HG03521 (cell line): ENCODE data around the gene MESD.
"Not testable (repeated sequence)": the region's sequence is repeated elsewhere in the genome, so short reads cannot be mapped to it uniquely, and the experiment has no call there.

Experiments
- ATAC-seq: cut with Tn5 transposase; IDR thresholded peaks from one replicate; pipeline ENCODE4 v1.9.1; 2021; ENCODE audit warnings: mild to moderate bottlenecking, moderate library complexity; ENCODE audit not compliant: unreplicated experiment

Gene MESD

DNA sequence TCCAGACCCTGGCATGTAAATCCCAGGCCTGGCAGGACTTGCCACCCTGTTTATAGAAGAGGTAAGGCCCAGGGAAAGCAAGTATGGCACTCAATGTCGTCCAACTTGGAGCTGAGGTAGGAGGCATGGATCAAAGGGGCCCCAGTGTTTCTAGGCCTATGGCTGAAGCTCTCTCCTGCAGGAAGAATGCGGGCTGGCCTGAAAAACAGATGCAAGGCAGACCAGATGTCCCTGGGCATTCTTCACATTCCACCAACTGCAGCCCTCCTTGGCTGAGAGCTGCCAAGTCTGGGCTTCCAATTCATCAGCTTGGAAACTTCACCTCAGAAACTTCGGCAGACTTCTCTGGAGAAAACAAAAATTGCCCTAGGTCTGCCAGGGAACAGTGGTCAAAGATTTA is 22.2 kb downstream of the MESD start:
- no peak for ATAC-seq

DNA sequence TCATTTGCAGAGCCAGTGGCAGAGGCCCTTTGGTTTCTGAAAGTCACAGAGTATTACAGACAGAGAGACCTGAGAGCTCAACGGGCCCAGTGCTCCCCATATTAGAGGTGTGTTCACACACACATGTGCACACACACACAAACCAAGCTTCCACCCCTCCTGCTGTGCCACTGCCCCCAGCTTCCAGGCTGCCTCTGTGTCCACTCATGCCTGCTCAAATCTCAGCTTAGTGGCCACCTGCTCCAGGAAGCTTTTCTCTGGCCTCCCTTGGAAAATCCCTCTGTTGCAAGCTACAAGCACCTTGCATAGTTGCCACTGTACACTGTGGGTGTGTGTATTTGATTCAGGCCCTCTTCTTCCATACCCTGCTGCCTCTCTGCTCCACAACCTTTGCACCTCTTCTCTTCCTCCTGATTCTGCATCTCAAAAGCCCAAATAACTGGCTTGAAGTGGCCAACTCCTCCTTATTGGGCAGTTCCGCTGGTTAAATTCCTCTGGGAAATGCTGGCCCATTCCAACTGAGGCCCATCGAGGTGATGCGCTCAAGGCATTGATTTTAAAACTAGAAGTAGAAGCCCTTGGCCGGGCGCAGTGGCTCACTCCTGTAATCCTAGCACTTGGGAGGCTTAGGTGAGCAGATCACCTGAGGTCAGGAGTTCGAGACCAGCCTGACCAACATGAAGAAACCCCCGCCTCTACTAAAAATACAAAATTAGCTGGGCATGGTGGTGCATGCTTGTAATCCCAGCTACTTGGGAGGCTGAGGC is 23.0 kb downstream of the MESD start:
- no peak for ATAC-seq

DNA sequence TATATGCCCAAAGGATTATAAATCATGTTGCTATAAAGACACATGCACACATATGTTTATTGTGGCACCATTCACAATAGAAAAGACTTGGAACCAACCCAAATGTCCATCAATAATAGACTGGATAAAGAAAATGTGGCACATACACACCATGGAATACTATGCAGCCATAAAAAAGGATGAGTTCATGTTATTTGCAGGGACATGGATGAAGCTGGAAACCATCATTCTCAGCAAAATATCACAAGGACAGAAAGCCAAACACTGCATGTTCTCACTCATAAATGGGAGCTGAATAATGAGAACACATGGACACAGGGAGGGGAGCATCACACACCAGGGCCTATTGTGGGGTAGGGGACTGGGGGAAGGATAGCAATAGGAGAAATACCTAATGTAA is 24.2 kb downstream of the MESD start:
- not testable (repeated sequence) for ATAC-seq

DNA sequence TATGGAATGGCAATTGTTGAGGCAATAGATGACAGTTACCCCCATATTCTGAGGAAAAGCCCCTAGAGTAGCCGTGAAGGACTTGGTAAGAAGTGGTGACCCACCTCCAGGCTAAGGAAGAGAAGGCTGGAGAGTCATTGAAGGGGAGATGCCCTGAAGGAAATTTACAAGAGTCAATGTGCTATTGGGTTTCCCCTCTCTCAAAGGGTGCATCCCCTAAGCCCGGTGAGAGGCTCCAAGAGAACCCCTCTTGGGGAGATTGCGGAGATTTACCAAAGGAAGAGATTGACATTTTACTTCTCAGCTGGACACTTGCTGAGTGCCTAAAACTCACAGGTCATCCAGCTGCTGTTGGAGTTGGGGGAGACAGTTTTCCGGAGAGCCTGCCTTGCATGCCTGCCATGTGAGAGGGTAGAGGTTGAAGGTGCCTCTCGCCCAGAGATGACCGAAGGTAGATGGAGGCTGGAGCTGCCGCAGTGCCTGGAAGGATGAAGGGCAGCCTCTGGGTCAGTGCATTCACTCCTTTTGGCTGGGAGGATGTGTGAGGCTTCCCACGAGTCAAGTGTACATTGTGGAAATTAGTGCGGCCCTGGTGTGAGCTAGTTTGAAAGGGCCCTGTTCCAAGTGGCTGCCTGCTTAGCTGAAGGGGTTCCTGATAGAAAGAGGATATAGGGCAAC is 30.7 kb downstream of the MESD start:
- ATAC-seq = no peak

DNA sequence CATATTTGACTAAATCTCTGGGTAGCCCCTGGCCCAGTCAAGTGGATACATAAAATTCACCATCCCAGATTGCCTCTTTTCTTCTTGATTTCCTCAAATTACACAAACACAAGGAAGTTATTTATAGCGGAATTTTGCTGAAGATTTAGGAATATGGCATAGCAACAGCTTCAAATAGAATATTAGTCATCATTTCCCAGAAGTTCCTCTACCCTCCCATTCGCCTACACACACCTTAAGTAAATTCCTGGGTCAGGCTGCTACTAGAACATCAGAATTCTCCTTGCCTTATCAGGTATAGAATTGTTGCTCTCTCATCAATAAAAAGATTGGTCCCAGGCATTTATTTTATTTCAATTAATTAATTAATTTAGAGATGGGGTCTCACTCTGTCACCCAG is 31.6 kb downstream of the MESD start:
- ATAC-seq = no peak

DNA sequence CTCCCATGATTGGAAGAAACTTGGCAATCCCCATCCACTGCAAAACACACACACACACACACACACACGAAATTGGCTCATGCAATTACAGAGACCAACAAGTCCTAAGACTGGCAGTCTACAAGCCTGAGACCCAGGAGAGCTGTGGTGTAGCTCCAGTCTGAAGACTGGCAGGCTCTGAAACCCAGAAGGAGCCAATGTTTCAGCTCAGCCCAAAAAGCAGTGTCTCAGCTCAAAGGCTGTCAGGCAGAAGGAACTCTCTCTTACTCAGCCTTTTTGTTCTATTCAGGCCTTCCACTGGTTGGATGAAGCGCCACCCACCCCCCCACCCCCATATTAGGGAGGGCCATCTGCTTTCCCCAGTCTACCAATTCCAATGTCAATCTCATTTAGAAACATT is 32.1 kb downstream of the MESD start:
- no peak for ATAC-seq

DNA sequence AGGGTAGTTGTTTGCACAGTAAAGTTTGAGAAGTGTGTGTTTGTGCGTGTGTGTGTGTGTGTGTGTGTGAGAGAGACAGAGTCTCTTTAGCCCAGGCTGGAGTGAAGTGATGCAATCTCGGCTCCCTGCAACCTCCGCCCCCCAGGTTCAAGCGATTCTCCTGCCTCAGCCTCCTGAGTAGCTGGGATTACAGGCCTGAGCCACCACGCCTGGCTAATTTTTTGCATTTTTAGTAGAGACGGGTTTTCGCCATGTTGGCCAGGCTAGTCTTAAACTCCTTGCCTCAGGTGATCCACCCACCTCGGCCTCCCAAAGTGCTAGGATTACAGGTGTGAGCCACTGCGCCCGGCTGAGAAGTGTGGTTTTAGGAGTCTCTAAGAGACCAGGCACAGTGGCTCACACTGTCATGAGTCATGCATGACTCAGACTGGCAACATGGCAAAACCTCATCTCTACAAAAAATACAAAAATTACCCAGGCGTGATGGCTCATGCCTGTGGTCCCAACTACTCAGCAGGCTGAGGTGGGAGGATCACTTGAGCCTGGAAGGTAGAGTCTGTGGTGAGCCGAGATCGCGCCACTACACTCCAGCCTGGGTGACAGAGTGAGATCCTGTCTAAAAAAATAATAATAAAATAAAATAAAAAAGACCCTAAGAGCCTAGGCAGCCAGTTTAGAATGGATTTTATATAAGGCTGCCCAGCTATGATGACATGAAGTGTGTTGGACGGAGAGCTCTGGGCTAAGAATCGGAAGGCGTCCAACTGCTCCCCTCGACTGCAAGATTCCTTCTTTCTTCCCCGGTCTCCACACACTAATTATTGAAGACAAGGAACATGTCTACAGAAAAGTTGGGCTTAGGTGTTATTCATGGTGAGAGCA is 33.8 kb downstream of the MESD start:
- ATAC-seq = not testable (repeated sequence)

DNA sequence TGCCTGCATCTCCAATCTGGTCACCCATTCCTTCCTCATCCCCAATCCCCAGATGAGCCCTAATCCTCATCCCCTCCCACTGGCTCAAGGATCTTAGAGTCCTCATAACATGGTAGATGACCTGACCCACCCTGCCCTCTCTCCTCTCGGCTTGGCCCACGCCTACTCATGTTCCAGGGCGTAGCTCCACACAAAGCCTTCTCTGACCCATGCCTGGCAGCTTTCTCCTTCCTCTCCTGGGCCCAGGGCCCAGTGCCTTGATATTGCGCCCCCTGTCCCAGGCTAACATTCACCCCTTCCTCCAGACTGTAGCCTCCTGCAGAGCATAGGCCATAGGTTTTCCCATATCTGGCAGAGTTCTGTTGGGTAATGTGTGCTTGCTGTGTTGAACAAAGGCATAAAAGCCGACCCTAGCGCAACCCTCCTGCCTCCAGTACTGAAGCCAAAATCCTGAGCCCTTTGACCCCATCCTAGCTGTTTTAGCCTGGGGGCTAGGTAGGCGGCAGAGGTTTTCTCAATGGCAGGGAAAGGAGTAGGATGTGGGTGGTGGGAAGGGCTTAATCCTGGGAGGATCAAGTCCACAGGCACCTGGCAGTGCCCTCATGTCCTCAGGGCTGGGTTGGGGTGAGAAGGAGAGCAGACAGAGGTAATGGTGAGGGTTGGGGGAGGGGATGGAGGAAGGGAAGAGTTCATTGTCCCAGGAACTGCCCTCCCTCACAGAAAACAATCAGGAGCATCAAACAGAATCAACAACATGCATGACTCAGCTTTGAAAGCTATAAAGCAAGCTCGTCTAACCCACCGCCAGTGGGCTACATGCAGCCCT is 35.5 kb downstream of the MESD start:
- no peak for ATAC-seq

DNA sequence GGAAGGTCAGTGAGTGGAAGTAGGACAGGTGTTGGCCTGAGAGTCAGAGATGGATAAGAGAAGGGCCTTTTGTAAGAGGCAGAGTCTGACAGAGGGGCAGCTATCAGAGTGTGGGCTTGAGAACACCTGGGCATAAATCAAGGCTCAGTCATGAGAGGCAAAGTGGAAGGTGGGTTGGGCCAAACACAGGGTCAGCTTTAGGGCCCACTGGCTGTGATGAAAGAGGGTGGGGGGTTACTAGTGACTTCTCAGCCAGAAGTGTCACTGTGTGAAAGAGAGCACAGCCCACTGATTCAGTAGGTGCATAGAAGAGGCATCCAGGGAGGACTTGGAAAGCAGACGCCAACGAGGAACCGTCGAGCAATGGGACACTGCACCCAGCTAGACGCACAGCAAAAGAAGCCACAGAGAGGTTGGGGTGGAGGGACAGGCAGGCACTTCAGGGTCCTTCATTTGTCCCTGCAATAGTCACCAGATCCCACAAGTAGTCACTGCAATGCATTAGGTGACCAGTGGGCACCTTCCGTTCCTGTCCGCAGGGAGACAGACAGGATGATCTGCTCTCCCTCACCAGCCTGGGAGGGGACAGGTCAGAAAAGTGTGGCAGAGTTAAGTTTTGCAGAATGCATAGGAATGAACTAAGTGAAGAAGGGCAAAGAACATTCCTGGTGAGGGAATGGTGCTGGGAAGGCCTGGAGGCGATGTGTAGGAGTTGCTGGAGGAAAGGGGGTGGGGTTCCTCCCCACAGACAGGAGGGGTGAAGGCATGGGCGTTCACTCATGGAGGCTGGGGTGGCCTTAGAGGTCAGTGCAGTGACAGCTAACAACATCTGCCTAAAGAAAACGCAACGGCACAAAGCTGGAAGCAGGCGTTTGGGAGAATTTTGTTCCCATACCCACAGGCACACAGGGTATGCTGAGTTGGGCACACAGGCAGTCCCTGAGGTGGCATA is 36.3 kb downstream of the MESD start:
- ATAC-seq = no peak

DNA sequence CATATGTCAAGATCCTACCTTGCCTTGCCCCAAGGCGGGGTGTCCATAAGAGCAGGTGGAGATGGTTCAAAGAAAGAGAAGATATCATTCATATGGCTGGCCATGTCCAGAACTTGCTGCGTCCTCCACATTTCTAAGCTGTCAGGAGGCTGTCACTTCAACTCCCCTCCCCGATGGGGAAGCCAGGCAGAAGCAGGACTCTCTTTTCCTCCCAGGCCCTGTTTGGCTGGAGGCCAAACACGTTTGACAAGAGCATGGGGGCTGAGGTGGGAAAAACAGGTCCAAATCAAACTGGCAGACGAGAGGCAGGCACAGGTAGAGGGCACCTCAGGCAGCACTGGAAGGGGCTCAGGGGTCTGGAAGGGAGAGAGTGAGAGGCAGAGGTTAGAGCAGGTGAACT is 37.7 kb downstream of the MESD start:
- ATAC-seq = no peak

DNA sequence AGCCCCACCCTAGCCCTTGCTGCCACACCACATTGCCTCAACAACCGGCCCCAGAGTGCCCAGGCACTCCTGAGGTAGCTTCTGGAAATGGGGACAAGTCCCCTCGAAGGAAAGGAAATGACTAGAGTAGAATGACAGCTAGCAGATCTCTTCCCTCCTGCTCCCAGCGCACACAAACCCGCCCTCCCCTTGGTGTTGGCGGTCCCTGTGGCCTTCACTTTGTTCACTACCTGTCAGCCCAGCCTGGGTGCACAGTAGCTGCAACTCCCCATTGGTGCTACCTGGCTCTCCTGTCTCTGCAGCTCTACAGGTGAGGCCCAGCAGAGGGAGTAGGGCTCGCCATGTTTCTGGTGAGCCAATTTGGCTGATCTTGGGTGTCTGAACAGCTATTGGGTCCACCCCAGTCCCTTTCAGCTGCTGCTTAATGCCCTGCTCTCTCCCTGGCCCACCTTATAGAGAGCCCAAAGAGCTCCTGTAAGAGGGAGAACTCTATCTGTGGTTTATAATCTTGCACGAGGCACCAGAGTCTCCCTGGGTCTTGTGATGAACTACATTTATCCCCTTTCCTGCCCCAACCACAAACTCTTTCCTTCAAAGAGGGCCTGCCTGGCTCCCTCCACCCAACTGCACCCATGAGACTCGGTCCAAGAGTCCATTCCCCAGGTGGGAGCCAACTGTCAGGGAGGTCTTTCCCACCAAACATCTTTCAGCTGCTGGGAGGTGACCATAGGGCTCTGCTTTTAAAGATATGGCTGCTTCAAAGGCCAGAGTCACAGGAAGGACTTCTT is 39.1 kb downstream of the MESD start:
- ATAC-seq = no peak

DNA sequence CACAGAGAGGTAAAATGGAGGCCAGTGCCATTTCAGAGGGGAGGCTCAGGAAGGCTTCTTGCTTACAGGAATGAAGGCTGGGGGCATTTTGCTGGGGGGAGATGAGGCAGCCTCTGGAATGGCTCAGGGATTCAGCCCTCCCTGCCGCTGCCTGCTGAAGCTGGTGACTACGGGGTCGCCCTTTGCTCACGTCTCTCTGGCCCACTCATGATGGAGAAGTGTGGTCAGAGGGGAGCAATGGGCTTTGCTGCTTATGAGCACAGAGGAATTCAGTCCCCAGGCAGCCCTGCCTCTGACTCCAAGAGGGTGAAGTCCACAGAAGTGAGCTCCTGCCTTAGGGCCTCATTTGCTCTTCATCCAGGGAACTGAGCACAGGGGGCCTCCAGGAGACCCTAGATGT is 39.9 kb downstream of the MESD start:
- no peak for ATAC-seq

DNA sequence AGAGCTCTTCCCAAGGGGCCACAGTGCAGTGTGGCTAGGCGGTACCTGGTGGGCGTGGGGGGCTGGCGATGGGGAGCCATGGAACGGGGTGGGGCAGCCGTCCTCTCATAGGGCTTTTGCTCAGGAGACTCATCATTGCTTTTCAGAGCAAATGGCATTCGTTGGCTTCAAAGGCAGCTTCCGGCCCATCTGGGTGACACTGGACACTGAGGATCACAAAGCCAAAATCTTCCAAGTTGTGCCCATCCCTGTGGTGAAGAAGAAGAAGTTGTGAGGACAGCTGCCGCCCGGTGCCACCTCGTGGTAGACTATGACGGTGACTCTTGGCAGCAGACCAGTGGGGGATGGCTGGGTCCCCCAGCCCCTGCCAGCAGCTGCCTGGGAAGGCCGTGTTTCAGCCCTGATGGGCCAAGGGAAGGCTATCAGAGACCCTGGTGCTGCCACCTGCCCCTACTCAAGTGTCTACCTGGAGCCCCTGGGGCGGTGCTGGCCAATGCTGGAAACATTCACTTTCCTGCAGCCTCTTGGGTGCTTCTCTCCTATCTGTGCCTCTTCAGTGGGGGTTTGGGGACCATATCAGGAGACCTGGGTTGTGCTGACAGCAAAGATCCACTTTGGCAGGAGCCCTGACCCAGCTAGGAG is 40.8 kb downstream of the MESD start:
- no peak for ATAC-seq

DNA sequence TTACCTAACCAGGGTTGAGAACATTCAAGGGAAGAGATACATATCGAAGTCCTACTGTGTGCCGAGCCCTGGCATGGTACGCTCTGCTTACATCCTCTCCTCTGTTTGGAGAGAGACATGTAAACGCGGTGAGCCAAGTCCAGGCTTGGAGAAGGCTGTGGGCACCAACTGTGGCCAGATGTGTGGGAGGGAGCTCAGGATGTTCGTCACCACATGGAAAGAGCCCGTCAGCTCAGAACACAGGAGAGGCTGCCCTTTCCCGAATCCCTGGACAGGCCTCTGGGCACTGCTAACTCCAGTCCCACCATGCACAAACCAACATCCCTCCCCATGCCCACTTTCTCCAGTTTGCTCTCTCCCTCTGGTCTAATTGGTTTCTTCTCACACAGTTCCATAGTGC is 43.0 kb downstream of the MESD start:
- ATAC-seq = no peak

DNA sequence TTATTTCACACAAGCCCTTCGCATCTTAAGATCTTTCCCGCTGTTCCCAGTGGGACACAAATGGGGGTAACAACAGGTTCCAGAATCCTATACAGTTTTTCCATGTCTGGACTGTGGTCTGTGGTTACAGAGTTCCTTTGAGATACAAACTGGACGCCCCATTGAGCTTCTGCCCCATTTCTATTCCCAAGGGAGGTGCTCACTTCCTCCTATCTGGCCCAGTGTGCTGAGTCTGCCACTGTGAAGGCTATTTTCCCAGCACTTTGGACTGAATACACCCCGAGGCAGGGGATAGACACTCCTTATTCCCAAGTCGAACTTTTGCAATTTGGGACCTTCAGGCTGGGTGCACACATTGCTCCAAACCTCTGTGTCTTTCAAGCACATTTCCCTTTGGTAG is 44.0 kb downstream of the MESD start:
- no peak for ATAC-seq

DNA sequence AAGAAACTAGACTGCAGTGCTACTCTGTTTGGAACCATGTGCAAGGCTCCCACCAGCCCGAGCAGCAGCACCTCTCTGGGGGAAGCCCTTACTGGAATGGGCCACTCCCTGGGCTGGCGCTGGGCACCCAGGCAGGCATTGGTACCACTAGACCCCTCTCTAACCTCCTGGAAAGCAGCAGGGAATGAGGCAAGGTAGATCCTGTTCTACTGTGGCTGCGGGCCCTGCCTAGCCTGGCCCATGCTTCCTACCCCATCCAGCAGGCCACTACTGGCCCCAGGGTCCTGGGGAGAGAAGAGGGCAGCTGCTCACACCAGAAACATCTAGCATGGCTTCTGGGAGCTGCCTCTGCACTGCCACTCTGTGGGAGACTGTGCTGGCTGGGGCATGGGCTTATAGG is 44.8 kb downstream of the MESD start:
- ATAC-seq = no peak

DNA sequence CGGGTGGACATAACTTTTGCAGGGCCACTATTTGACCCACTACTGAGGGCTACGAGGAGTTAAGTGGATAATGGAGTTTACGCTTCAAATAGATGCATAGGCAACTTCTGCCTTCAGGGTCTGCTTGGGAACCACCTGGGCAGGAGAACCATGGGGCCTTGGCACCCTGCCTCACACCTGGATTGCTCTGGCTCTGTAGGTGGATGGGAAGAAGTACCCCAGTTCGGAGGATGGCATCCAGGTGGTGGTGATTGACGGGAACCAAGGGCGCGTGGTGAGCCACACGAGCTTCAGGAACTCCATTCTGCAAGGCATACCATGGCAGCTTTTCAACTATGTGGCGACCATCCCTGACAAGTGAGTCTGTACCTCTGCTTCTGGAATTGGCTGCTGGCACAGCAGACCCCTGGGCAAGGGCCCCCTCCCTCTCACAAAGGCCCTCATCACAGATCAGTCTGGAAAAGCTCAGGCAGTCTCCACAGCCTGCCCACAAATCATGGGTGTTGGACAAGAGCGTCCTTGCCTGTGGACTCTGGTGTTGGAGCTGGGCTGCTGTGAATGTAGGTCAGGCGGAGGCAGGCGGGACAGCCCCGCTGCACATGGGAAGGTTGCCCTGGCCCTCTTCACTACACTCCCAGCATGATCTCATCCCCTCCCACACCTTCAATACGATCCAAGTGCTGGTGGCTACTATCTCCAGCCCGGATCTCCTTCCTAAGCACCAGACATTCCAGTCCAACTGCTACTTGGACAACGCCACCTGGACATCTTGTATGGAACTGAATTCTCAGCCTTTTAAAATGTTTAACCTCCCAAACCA is 46.7 kb downstream of the MESD start:
- no peak for ATAC-seq

DNA sequence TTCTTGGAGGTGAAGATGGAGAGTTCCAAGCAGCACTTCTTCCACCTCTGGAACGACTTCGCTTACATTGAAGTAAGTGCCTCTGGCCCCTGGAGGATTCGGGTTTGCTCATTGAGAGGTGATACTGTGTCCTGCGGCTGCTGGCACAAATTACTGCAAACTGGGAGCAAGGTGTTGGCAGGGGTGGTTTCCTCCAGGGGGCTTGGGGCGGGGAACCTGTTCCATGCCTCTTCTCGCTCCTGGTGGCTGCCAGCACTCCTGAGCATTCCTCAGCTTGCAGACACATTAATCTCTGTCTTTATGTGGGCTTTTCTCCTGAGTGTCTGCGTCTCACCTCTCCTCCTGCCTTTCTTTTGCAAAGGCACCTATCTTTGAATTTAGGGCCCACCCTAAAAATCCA is 47.4 kb downstream of the MESD start:
- no peak for ATAC-seq
